ENCODE measurements around the gene CHST15. TPM values are rescaled to one million over a fixed set of nuclear protein-coding genes. Genes with fewer than 3 reads are reported as not detected.

Gene CHST15
- total and polyA plus RNA-seq, 4 donors = 2.9 to 16.5 (median 6.4) TPM

DNA sequence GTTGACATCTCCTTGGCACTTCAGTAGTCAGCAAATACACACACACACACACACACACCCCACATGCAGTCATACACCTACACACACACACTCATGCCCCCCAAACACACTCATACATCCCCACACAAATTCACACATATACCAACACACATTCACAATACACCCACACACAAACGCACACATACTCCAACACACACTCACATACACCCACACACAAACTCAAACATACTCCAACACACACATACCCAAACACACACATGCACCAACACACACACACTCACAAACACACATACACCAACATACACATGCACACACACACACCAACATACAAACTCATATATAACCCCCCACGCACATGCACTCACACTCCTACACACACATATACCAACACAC lies 31.4 kb upstream of the CHST15 start:
- DNase-seq (ENCODE audit: low spot score) = no peak
- Histone ChIP-seq H3K27ac (ENCODE audit: low read depth in 1 of 2, low read length in 2 of 2) (no peak overlapping the region), H3K36me3 (ENCODE audit: control insufficient read depth in 4 of 4, insufficient read depth in 3 of 4, low read depth in 1 of 4, low read length in 3 of 4) (no peaks in the 10 kb centered on the region), H3K9ac (ENCODE audit: low read depth in 1 of 2, low read length in 2 of 2) (no peak overlapping the region), H3K4me1 (ENCODE audit: control insufficient read depth in 4 of 4, insufficient read depth in 4 of 4, low read length in 3 of 4) (no peaks in the 10 kb centered on the region), H3K9me3 (ENCODE audit: control insufficient read depth in 4 of 4, low read length in 3 of 4) (no peaks in the 10 kb centered on the region), H3K4me3 (ENCODE audit: low read depth in 1 of 3, low read length in 3 of 3) (no peak overlapping the region), H3K27me3 (ENCODE audit: control insufficient read depth in 4 of 4, insufficient read depth in 4 of 4, low read length in 3 of 4) (no peaks in the 10 kb centered on the region)
- TF ChIP-seq EGR1 (IDR thresholded peaks at IDR 0.05; ENCODE audit: low read depth in 2 of 2) (no peak), TAF1 (conservative IDR thresholded peaks at IDR 0.05) (no peak), YY1 (IDR thresholded peaks at IDR 0.05) (no peak), FOXA1 (IDR thresholded peaks at IDR 0.05) (no peak), RAD21 (IDR thresholded peaks at IDR 0.05) (no peak), JUND (IDR thresholded peaks at IDR 0.05) (no peak), HNF4G (IDR thresholded peaks at IDR 0.05) (no peak)
- TF ChIP-seq, protein P1, sequence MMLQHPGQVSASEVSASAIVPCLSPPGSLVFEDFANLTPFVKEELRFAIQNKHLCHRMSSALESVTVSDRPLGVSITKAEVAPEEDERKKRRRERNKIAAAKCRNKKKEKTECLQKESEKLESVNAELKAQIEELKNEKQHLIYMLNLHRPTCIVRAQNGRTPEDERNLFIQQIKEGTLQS (IDR thresholded peaks at IDR 0.05) = no peak
- TF ChIP-seq, protein P2, sequence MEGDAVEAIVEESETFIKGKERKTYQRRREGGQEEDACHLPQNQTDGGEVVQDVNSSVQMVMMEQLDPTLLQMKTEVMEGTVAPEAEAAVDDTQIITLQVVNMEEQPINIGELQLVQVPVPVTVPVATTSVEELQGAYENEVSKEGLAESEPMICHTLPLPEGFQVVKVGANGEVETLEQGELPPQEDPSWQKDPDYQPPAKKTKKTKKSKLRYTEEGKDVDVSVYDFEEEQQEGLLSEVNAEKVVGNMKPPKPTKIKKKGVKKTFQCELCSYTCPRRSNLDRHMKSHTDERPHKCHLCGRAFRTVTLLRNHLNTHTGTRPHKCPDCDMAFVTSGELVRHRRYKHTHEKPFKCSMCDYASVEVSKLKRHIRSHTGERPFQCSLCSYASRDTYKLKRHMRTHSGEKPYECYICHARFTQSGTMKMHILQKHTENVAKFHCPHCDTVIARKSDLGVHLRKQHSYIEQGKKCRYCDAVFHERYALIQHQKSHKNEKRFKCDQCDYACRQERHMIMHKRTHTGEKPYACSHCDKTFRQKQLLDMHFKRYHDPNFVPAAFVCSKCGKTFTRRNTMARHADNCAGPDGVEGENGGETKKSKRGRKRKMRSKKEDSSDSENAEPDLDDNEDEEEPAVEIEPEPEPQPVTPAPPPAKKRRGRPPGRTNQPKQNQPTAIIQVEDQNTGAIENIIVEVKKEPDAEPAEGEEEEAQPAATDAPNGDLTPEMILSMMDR (IDR thresholded peaks at IDR 0.05; ENCODE audit: low read depth, low read length, missing input control) = no peak
- WGBS = 97% methylated on average over 2 of the region's 2 CpGs

DNA sequence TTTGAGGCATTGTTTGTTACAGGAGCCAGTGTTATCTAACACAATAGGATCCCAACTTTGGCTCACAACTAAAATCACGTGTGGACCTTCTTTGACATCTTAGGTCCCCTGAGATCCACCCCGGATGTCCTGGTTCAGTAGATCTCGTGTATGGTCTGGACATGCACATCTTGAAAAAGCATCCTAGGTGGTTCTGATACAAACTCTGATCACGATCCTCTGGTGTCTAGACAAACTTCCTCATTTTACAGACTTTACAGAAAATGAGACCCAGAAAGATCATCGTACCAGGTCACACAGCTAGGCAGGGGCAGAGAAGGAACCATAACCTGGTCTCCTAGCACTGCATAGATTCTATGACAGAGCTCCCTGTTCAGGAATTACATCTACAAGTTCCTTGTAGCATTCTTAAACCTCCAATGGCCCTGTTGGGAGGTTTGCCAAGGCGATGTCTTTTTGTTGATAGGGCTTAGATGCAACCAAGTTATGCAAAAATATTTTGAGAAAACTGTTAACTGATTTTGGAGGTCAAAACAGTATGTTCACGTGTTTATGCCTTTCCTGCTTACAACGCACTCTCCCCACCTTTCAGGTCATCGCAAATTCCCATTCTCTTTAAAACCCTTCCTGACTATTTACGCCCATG lies 30.8 kb upstream of the CHST15 start:
- 76% methylated on average over 10 of the region's 10 CpGs for WGBS
- Histone ChIP-seq H3K9ac (ENCODE audit: low read depth in 1 of 2, low read length in 2 of 2) (no peak overlapping the region), H3K4me1 (ENCODE audit: control insufficient read depth in 4 of 4, insufficient read depth in 4 of 4, low read length in 3 of 4) (peaks cover 0 to 2% (median 0%) of the 10 kb centered on the region in 4 donors), H3K27me3 (ENCODE audit: control insufficient read depth in 4 of 4, insufficient read depth in 4 of 4, low read length in 3 of 4) (no peaks in the 10 kb centered on the region), H3K36me3 (ENCODE audit: control insufficient read depth in 4 of 4, insufficient read depth in 3 of 4, low read depth in 1 of 4, low read length in 3 of 4) (no peaks in the 10 kb centered on the region), H3K27ac (ENCODE audit: low read depth in 1 of 2, low read length in 2 of 2) (no peak overlapping the region), H3K9me3 (ENCODE audit: control insufficient read depth in 4 of 4, low read length in 3 of 4) (no peaks in the 10 kb centered on the region), H3K4me3 (ENCODE audit: low read depth in 1 of 3, low read length in 3 of 3) (no peak overlapping the region)
- TF ChIP-seq HNF4G (IDR thresholded peaks at IDR 0.05) = no peak
- TF ChIP-seq NR2F2 (IDR thresholded peaks at IDR 0.05) = peak; percentile 16
- DNase-seq (ENCODE audit: low spot score) = no peak

DNA sequence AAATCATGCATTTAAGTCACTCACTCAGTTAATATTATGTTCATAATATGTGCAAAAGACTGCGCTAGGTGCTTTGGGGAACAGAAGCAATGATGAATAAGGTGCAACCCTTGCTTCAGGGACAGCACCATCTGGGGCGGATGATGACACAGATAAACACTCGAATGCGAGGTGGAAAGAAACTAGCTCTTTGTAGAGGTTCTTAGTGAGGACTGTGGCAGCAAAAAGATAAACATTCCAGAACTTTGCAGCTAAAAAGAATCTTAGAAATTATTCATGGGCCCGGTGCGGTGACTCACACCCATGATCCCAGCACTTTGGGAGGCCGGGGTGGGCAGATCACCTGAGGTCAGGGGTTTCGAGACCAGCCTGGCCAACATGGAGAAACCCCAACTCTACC lies 29.8 kb upstream of the CHST15 start:
- TF ChIP-seq RAD21 (IDR thresholded peaks at IDR 0.05) (no peak), TAF1 (conservative IDR thresholded peaks at IDR 0.05) (no peak), NR2F2 (IDR thresholded peaks at IDR 0.05) (no peak), JUND (IDR thresholded peaks at IDR 0.05) (no peak), GABPA (IDR thresholded peaks at IDR 0.05 in 1 of 2, conservative IDR thresholded peaks at IDR 0.05 in 1 of 2) (no peak), RXRA (IDR thresholded peaks at IDR 0.05) (no peak), HNF4A (conservative IDR thresholded peaks at IDR 0.05) (no peak)
- TF ChIP-seq, protein P3, sequence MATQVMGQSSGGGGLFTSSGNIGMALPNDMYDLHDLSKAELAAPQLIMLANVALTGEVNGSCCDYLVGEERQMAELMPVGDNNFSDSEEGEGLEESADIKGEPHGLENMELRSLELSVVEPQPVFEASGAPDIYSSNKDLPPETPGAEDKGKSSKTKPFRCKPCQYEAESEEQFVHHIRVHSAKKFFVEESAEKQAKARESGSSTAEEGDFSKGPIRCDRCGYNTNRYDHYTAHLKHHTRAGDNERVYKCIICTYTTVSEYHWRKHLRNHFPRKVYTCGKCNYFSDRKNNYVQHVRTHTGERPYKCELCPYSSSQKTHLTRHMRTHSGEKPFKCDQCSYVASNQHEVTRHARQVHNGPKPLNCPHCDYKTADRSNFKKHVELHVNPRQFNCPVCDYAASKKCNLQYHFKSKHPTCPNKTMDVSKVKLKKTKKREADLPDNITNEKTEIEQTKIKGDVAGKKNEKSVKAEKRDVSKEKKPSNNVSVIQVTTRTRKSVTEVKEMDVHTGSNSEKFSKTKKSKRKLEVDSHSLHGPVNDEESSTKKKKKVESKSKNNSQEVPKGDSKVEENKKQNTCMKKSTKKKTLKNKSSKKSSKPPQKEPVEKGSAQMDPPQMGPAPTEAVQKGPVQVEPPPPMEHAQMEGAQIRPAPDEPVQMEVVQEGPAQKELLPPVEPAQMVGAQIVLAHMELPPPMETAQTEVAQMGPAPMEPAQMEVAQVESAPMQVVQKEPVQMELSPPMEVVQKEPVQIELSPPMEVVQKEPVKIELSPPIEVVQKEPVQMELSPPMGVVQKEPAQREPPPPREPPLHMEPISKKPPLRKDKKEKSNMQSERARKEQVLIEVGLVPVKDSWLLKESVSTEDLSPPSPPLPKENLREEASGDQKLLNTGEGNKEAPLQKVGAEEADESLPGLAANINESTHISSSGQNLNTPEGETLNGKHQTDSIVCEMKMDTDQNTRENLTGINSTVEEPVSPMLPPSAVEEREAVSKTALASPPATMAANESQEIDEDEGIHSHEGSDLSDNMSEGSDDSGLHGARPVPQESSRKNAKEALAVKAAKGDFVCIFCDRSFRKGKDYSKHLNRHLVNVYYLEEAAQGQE (IDR thresholded peaks at IDR 0.05) = no peak
- TF ChIP-seq, protein P4, sequence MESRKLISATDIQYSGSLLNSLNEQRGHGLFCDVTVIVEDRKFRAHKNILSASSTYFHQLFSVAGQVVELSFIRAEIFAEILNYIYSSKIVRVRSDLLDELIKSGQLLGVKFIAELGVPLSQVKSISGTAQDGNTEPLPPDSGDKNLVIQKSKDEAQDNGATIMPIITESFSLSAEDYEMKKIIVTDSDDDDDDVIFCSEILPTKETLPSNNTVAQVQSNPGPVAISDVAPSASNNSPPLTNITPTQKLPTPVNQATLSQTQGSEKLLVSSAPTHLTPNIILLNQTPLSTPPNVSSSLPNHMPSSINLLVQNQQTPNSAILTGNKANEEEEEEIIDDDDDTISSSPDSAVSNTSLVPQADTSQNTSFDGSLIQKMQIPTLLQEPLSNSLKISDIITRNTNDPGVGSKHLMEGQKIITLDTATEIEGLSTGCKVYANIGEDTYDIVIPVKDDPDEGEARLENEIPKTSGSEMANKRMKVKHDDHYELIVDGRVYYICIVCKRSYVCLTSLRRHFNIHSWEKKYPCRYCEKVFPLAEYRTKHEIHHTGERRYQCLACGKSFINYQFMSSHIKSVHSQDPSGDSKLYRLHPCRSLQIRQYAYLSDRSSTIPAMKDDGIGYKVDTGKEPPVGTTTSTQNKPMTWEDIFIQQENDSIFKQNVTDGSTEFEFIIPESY (IDR thresholded peaks at IDR 0.05) = no peak
- TF ChIP-seq, protein P1 (IDR thresholded peaks at IDR 0.05) = no peak
- TF ChIP-seq, protein P5, sequence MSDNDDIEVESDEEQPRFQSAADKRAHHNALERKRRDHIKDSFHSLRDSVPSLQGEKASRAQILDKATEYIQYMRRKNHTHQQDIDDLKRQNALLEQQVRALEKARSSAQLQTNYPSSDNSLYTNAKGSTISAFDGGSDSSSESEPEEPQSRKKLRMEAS (IDR thresholded peaks at IDR 0.05) = no peak
- WGBS = 93% methylated on average over 8 of the region's 8 CpGs

More for the DNA sequence above, 29.8 kb upstream of the CHST15 start:
- Histone ChIP-seq H3K9ac (ENCODE audit: low read depth in 1 of 2, low read length in 2 of 2) (no peak overlapping the region), H3K27ac (ENCODE audit: low read depth in 1 of 2, low read length in 2 of 2) (no peak overlapping the region), H3K4me3 (ENCODE audit: low read depth in 1 of 3, low read length in 3 of 3) (no peak overlapping the region), H3K4me1 (ENCODE audit: control insufficient read depth in 4 of 4, insufficient read depth in 4 of 4, low read length in 3 of 4) (peaks cover 0 to 2% (median 0%) of the 10 kb centered on the region in 4 donors), H3K27me3 (ENCODE audit: control insufficient read depth in 4 of 4, insufficient read depth in 4 of 4, low read length in 3 of 4) (no peaks in the 10 kb centered on the region), H3K36me3 (ENCODE audit: control insufficient read depth in 4 of 4, insufficient read depth in 3 of 4, low read depth in 1 of 4, low read length in 3 of 4) (no peaks in the 10 kb centered on the region), H3K9me3 (ENCODE audit: control insufficient read depth in 4 of 4, low read length in 3 of 4) (no peaks in the 10 kb centered on the region)
- no peak for DNase-seq (ENCODE audit: low spot score)
